Activated effector memory CD4-positive, alpha-beta T cell treated with anti-CD3 and anti-CD28 coated beads, Interleukin-2, amount 50 U/mL, for 16 hours (primary cell): ENCODE results near the gene DDAH2.

Experiments
- DNase-seq: peaks from one replicate; pipeline ENCODE4 v3.0.0-alpha.2; 2020

DDAH2 gene

GRCh38 chr6:31687860-31688693 lies 41.0 kb downstream of the DDAH2 start:
- no peak for DNase-seq

DNA sequence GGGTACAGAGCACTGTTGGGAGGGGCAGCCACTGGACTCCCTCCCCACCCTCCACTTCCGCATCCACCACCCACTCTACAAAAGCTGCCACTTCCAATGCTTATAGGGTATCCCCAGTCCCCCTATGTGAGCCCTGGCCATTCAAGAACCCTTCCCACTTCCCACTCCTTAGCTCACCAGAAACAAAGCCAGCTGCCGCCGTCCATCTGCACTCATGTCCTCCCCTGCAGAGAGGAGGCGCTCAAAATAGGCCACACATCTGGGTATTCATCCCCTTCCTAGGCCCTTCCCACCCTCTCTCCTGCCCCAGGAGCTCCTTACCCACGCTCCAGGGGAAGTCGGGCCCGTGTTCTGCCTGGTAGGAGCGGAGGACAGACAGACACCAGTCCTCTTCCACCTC lies 41.8 kb downstream of the DDAH2 start:
- DNase-seq = no peak

DNA sequence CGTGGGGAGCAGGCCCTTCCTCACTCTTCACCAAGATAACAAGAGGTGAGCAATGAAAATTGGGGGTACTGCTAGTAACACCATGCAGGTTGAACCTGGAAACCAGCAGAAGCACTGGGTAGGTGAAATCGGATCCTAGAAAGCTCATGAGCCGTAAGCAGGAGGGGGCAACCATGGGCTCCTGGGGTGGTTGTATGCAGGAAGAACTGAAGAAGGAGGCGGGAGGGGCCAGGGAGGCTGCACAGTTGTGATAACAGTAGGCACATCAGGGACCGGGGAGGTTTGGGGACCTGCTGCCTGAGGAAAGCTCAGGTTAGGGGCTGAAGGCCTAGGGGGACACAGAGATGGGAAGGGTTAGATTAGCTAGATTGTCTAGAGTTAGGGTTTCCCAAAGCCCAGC lies 42.6 kb downstream of the DDAH2 start:
- no peak for DNase-seq

DNA sequence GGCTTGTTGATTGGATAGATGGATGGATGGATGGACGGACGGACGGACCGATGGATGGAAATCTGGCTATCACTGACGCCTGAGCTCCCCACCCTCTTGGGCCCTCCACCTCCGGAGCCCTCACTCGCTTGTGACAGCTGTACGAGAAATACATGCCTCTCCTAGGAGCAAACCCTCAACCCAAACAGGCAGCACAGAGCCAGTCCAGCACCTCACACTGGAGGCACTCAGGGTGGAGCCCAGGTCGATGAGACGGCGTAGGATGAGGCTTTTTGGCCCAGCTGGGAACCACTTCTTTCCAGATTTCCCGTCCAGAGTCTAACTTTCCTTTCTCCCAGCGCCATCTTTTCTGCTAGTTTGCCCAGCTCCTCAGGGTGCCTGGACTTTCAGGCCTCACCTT lies 45.5 kb downstream of the DDAH2 start:
- DNase-seq = no peak

DNA sequence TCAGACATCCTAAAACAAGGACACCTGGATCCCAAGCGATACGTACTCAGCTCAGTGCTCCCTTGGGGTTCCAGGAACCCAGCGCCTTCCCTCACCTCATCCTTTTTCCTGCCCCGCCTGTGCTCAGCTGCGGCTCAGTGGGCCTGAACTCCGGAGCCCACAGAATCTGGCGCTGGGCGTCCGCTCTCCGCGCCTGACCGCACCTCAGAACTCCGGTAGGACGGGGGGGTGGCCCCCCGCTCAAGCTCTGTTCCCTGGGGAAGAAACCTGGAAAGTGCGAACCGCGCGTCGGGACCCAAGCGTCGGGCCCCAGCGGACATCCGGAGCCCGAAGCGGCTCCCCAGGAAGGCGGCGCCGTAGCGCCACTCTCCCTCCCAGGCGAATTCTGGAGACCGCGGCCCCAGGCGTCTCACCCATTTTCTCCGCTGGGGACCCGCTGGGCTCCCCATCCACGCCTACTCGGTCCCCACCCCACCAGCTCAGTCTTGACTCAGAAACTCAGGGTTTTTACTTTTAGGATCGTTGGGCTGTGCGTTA lies 47.9 kb downstream of the DDAH2 start:
- DNase-seq = peak; percentile 81

DNA sequence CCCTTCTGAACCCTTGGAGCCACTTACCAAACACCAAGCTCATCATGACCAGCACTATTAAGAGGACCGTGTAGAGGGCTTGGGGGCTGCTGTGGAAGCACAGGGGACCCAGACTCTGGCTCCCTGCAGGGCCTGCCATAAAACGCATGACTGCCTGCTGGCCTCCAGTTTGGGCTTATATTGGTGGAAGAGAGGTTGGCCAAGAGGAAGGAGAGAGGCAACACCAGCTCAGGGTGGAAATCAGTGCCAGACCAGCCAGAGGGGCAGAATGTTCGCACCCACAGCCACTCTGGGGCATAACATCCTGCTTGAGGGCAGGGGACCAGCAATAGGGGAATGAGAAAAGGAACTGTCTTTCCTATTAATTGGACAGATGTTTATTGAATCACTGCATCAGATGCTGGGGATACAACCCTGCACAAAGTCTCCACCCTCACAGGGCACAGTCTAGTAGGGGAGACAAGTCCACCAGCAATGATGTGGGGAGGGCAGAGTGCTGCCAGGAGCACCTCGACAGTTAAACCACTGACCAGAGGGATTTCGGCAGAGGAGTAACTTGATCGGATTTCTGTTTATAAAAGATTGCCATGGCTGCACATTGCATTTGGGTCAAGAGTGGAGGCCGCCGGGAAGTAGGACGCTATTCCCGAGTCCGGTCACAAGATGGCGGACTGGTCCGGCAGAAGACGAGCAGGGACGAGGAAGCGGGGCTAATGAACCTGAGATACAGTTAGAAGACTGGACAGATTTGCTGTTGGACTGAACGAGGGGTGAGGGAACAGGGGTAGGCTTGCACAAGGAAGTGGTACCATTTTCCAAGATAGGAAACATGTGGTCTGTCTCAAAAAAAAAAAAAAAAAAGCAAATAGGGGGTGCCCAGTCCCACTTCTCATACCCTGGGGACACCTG lies 48.6 kb downstream of the DDAH2 start, which contains the start of gene LY6G5C:
TSS of gene LY6G5C (minus strand) at position 842 of the 909 bp plus-strand sequence. CDS start at position 148, 694 bp downstream.
- peak; percentile 87 for DNase-seq

DNA sequence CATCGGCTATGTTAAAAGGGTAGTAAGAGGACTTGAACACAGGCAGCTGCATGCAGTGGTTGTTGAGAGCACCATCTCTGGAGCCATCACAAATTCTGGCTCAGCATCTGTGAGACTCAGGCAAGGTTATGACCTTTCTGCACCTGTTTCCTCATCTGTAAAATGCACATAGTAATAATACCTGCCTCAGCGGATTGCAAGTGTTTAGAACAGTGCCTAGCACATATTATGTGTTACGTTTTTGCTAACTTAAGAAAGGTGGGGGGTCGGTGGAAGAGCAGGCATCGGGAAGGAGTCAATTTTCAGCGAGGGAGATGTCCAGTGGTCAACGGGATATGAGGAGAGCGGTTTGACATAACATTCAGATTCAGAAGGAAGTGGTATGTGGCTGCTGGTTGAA lies 51.1 kb downstream of the DDAH2 start:
- DNase-seq = no peak
